CD4-positive, alpha-beta T cell treated with Interleukin-2 at 100 ng/mL for 4 hours (primary cell): Measurements from ENCODE around the gene ATP10B.

Experiments used
- DNase-seq: peaks from one replicate; pipeline ENCODE4 v3.0.0-alpha.2; 2020; ENCODE audit warnings: low spot score

Gene ATP10B

DNA sequence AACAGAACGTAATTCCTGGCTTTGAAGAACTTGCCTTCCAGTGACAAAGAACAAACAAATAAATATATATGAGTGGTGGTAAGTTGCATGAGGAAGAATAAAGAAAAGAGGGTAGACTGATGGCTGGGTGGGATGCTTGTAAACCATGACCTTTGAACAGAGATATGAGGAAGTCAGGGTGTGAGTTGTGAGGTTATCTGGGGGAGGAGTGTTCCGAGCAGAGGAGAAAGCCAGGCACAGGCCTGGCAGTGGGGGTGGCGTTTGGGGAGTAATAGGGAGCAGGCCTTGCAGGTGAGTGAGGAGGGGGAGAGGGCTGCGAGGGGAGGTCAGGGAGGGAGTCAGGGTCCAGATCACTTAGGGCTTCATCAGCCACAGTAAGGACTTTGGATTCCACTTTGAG, 217.0 kb downstream of the ATP10B start:
- DNase-seq = no peak

DNA sequence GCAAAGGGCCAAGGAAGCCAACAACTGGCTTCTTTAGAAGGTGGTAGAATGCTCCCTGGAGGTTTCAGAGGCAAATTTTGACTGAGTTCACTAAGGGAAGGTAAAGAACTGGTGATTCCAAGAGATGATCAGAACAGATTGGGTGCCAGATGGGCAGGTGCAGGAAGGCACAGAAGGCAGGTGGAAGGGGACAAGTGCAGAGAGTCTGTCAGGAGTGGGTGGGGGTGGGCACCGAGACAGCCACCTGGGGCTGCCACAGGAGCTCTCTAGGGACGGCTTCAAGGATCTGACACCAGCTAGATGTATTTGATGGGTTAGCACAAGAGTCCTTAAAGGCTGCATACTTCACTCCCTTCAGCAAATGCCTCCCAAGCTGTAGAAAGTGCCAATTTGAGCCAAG, 223.0 kb downstream of the ATP10B start:
- DNase-seq = no peak

DNA sequence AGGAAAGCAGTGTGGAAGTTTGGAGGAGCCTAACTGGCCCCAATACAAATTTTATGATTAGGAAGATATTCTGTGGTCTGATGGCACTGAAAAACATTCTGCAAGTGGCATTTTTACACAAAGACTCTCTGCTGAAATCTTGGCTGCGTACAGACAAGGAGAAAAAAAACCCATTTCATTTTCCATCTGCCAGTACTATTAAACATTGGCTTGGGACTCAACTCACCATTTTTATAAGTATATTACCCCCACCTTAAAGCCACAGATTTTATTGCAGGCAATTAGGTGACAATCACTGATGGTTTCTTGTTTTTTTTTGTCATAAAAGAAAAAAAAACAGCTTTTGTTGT, 223.4 kb downstream of the ATP10B start:
- no peak for DNase-seq

DNA sequence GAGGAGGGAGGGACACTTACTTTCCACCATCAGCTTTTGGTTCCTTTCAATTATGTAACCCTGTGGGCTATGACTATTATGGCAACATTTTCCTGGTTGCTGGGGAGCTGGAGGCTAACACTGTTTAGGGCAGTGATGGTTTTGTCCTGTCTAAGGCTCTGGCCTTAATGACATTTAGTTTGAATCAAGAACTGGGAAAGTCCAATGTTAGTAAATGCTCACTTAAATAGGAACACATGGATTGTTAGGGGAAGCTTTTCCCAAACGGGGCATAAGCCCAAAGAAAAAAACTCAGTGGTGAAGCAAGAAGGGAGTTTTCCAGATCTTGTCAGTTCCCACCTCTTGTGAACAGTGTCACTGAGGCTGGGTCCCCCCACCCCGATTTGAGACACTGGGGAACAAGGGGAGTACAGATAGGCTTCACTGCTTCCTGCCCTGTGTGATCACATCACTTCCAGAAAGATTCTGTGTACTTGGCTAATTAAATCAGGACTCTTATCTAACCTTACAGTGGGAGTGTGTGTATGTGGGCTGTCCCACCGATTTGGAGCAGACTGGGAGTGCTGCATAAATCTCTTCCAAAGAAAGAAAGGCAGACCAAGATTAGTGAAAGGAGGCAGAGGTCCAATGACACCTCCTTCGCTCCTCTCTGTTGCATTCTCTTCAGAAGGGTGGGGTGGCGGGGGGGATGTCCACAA, 223.9 kb downstream of the ATP10B start:
- DNase-seq = no peak

DNA sequence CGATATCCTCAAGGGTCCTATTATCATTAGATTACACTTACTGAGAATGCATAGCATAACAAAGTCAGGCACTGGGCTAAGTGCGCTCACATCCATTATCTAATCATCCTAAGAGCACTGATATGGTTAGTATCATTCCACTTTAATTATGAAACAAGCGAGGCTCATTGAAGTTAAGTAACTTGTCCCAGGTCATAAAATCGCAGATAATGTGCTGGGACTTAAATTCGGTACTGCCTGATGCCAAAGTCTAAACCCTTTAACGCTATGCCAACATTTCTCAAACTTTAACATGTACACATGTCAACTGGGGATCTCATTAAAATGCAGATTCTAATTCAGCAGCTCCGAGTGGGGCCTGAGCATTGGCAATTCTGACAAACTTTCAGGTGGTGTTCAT, 225.7 kb downstream of the ATP10B start:
- no peak for DNase-seq

DNA sequence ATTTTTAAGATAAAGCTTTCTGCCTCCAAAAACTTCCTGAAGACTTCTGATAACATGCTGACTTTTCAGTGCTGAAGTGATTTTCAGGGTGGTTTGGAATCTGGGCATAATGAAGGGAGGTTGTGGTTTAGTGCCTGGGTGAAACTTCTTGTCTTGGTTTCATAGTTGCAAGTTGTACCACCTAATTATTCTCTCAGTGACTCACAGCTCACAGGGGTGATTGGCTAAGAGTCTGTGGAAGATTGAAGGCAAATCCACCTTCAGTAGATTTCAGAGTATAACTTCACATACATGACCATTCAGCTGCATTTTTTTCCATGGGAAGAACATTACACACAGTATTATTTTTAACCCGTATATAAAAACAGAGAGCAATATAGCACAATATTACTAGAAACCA, 230.5 kb downstream of the ATP10B start:
- DNase-seq = no peak

DNA sequence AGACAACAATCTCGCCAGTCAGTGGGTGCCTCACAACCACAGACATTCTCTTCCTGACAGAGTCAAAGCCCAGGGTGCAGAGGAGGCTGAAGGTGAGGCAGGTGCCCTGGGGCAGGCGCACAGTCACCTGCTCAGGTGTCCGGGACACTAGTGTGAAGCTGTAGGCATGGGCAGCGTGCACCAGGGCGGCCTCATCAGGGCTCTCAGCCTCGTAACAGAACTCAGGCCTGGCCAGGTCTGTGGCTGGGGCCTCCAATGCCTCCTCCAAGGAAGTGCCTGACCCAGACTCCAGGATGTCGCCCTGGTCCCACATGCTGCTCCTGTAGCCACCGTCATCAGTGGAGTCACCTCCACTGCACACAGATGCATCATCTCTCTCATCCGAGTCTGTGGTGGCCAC, 231.6 kb downstream of the ATP10B start:
- DNase-seq = no peak

DNA sequence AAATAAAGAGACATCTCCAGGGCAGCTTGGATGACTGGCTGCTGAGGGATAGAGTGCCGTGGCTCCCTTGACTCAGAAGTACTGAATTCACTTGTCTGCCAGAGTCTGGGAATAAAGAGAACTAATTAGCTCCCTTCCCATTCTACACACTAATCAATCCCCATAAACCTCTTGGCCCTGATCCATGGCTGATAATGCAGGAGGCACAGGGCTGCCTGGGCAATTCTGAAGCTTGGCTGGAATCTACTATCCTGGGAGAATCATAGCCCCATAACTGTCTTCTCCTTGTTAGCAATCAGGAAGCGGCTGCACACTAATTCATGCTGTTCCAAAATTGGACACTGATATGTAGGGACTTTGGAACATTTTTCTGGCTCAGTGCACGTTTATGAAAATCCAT, 232.6 kb downstream of the ATP10B start:
- DNase-seq = no peak

DNA sequence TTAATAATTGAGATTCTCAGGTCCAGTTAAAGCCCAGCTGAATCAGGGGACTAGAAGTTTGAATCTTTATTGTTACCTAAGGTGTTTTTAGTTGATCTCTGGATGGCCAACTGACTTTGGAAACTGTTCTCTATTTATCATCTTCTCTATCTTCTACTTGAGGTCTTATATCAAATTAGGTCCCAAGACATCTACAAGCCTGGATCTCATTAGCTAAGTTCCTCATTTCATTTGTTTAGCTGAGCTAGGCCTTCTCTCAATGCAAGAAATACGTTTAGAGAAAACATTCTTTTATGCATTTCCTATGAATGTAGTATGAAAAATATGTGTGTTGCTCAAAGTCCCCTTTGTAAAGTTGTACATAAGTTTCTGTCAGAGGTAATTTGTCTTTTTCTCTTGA, 233.7 kb downstream of the ATP10B start:
- DNase-seq = no peak

DNA sequence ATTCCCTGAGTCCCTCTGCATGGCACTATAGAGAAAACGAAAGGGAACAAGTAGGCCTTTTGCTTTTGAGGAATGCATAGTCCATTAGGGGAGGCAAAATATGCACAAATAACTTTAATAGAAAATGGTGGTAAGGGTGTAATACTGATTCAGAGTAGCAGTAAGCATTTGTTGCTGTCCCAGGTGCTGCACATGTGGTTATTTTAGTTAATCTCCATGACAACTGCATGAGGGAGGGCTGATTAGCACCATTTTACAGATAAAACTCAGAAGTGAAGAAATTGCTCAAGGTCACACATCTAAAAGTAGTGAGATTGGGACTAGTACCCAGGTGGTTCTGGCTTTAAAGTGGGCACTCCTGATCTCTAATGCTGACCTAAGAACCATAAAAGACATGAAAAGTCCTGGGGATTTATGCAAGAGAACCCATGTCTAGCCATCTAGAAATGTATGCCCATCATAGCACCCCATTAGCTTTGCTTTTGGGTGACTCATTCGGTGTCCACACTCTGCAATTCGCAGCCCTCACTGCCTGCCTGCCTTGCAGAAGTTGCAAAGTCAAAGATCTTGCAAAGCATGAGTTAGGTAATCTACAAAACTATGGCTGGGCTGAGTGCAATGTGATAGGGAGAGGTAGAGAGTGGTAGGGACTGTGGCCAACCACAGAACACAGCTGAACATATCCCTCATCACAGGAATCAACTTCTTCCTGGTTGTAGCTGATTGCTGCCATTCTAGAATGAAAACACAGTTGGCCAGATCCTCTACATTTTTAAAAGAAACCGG, 235.1 kb downstream of the ATP10B start:
- DNase-seq = no peak

DNA sequence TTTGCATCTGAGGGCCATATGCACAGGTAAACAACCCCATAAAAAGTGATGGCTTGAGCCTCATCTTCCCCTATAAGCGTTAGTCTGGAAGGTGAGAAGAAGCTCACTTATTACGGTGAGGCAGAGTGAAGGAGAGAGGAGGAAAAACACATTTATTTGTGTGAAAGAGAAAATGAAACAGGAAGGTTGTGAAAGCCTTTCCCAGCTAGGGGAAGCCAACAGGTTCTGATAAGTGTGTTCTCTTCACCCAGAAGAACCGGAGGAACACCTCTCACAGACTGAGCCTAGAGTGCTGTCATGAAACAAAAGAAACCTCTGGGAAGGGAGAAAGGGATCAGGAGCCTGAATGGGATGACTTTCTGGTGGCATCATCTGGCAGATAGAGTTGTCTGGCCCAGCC, 237.9 kb downstream of the ATP10B start:
- DNase-seq = no peak

DNA sequence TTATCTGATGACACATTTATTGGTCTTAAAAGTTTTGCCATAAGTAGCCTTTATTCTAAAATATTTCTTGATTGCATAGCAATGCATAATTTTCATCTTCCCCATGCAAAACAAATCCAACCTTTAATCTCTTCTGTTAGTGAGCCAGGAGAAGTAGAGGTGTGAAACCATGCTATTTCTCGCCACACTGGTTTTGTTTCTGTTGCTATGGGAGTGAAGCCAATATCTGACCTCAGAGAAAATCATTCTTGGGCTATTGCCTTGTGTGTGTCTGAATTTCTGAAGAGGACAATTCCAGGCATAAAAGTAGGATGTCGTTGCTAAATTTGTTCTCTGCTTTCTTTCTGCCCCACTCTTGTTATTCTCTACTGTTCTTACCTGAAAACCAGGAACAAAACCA, 246.7 kb downstream of the ATP10B start:
- DNase-seq = no peak

DNA sequence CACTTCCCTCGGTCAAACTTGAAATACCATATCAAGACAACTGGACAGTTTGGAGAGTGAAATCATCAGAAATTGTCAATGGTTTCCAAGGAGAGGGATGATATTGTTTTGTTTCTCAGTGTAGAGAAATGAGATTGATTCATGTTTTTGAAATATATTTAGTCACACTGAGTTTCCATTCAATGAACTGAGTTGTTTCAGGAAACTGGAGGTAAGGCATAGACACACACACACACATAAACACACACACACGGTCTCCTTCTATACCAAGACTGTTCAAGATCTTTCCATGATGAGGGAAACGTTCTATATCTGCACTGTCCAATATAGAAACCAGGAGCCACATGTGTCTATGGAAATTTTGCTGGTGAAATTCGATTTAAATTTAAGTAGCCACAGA, 247.5 kb downstream of the ATP10B start:
- no peak for DNase-seq

DNA sequence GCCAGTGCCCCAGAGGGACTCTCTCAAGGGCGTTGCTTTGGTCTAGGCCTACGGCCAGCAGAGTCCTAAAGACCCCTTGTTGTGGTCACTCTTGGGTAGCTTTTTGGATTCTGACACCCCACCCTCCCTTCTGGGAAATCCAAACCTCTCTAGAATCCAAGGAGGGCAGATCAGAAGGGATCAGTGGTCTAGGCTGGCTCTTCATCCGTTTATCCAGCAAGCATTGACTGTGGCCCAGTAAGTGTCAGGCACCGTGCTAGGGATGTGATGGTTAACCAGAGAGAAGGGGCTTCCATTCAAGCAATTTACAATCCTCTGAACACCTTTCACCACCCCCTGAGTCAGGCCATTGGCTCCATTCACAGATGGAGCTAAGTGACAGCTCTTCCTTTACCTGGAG, 249.3 kb downstream of the ATP10B start:
- DNase-seq = no peak

DNA sequence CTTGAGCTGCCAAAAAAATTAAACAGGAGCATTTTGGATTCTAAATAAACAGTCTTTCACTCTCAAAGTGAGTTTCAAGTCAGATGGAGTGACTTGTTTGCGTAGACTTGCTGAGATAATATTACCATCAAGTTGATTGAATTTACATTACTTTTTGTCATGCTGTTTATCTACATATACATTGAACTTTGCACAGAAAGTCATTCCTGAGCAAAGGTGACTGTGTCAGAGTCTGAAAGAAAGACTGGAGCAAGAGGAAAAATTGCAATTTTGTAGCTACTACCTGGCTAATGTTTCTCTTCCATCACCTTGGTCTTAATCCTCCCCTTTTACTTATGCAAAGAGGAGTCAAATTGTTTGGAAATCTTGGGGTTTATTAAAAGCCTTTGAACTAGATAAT, 251.0 kb downstream of the ATP10B start:
- DNase-seq = no peak

DNA sequence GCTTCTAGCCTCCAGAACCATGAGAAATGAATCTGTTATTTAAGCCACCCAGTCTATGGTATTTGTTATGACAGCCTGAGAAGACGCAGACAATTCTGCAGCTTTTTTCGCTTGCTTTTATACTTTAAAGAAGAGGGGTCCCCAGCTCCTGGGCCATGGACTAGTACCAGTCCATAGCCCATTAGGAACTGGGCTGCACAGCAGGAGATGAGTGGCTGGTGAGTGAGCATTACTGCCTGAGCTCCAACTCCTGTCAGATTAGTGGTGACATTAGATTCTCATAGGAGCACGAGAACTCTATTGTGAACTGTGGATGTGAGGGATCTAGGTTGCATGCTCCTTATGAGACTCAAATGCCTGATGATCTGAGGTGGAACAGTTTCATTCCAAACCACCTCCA, 278.7 kb downstream of the ATP10B start:
- no peak for DNase-seq

DNA sequence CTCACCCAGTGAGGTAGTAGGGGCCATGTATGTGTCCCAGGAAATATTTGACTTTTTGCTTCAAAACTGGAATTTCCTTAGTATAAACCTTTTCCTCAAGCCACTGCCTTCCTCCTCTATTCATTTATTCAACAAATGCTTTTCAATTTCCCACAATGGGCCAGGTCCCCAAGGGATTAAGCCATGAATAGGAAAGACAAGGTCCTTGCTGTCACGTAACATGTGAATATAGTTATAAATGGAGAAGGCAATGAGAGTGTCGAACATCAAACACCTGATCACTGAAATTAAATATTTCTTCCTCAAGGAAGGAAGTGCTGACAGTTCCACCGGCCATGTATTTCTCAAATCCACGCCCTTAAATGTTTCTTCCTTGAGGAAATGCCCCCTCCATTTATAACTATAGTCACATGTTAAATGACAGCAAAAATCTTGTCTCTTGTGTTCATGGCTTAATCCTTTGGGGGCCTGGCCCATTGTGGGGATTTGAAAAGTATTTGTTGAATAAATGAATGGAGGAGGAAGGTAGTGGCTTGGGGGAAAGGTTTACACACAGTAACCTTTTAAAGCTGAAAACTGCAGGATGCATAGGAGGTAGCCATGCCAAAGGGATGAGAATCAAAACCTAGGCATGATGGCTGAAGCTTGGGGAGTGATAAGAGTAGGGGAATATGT, 284.8 kb downstream of the ATP10B start:
- no peak for DNase-seq

DNA sequence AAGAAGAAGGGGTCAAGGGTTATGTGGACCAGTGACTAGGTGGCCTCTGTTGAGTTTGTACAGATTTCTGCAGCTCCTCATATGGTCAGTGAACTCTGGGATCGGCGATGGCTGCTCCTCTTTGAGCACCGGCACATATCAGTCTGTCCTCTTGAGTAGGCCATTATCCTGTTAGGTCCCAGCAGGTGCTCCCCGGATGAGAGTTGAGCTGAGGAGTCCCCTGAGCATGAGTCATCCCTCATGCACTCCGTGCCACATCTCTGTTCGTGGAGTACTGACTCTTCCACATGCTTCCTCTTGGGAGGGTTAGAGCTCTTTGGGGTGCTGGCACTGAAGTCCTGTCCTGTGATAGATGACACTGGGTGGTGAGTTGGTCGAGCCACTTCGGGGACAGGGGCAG, 286.6 kb downstream of the ATP10B start:
- no peak for DNase-seq

DNA sequence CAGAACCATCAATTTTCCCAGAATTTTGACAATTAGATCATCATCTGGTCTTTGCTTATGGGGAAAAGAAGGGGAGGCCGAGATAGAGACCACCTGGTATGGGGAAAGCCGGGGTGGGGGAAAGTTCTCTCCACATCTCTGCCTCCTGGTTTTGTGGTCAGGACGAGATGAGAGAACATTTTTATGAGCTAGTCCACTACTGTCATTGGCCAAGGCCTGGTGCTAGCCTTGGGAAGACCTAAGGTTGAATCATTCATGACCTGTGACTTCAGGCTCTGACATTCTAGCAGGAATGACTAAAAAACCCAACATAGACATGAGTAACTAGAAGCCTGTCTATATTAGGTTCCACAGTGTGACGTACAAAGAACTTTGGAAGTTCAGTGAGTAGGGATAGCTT, 295.2 kb downstream of the ATP10B start:
- no peak for DNase-seq

DNA sequence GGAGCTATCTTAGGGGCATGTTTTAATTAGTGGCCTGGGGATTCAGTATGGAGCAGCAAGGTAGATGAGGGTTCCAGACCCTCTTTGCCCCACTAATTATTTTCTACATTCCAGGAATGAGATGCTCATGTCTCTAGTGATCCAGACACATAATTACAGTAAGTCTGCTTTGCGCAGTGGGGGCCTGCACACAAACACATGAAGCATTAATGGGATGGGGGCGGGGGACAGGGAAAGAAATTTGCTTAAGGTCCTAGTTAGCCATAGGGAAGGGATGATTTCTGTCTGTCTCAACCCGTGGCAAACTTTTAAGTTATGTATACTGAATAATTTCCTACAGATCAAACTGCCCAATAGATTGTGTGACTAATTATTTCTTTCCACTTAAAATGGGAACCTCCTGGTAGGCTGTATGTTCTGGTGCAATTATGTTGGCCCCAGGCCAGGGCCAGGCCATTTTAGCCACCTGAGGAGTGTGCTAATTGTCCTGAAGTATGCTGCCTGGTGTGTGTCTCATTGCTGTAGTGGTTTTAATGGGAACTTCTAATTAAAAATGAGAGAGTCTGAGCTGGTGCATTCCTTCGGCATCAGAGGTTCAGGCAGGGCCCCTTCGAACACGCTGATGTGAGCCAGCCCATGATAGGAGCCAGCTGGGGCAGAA, 295.9 kb downstream of the ATP10B start:
- no peak for DNase-seq

DNA sequence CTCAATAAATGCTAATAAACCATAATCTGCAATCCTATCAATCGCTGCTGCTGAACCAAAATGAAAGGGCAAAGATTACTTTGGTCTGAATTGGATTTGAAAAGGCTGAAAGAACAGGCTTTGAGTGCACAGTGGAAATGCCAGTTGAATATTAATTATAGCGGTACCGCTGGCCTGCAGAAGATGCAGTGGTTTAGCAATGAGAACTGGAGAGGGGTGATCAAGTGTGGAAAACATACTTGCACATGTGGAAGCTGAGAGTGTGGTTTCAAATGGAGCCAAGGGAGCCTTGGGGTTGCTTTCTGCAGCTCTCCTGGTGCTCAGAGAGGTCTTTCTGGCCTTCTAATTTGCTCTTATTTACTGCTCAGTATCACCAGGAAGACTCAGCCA, 296.4 kb downstream of the ATP10B start:
- DNase-seq = no peak

DNA sequence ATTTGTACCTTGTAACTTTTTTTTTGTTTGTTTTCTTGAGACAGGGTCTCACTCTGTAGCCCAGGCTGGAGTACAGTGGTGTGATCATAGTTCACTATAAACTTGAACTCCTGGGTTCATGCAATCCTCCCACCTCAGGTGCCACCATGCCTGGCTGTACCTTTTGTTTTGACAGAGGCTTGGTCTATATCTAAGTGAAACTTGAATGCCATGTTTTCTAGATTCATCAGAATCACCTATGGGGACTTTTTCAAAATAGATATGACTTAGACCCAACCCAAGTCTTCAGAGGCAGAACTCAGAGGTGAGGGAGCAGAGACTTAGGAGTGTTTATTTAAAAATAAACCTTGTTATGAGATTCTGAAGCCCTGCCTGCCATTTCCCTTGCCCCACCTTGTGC, 301.9 kb downstream of the ATP10B start:
- DNase-seq = no peak
